HepG2 (cell line): Measurements from ENCODE around the gene FNDC8. TPM values are rescaled to one million over a fixed set of nuclear protein-coding genes. Genes with fewer than 3 reads are reported as not detected.

Experiments
- HNRNPL ChIP-seq: fragments of 200-400 bp; formaldehyde crosslinking; IDR thresholded peaks from 2 replicates; pipeline ENCODE4 v1.6.1; 2017; ENCODE audit warnings: mild to moderate bottlenecking, low read depth, low read length
- KDM5B ChIP-seq: sonication (generic); formaldehyde crosslinking; IDR thresholded peaks from 2 replicates; pipeline ENCODE4 v1.4.0; 2020; ENCODE audit warnings: missing genetic modification reagents, mild to moderate bottlenecking, borderline replicate concordance
- MYPOP ChIP-seq: sonication (generic); formaldehyde crosslinking; IDR thresholded peaks from 2 replicates; pipeline ENCODE4 v1.8.1; 2023; ENCODE audit warnings: mild to moderate bottlenecking, moderate library complexity, missing genetic modification reagents
- NFIC ChIP-seq: IDR thresholded peaks from 2 replicates; pipeline ENCODE4 v1.6.1; 2012; ENCODE audit warnings: mild to moderate bottlenecking, low read length, inconsistent platforms
- NONO ChIP-seq, 2 experiments: fragments of 450-650 bp in 1 of 2; sonication (generic) in 1 of 2; formaldehyde crosslinking in 1 of 2; IDR thresholded peaks in 1 of 2; conservative IDR thresholded peaks in 1 of 2; 2 replicates each; pipeline versions ENCODE4 v1.6.1 to v1.8.0; 2017 to 2022; ENCODE audit warnings: mild to moderate bottlenecking in 1 of 2, missing genetic modification reagents in 1 of 2, moderate library complexity in 1 of 2
- POLR2AphosphoS5 ChIP-seq: IDR thresholded peaks from 2 replicates; pipeline ENCODE4 v1.6.1; 2012; ENCODE audit warnings: low read depth, low read length
- RBAK ChIP-seq: sonication (generic); formaldehyde crosslinking; IDR thresholded peaks from 2 replicates; pipeline ENCODE4 v1.5.1; 2020; ENCODE audit warnings: mild to moderate bottlenecking, missing genetic modification reagents
- RCOR2 ChIP-seq: IDR thresholded peaks from 2 replicates; pipeline ENCODE4 v1.6.1; 2016; ENCODE audit warnings: missing biosample characterization, missing genetic modification reagents
- SOX5 ChIP-seq: IDR thresholded peaks from 2 replicates; pipeline ENCODE4 v1.6.1; 2016; ENCODE audit warnings: borderline replicate concordance
- TEAD3 ChIP-seq: optimal IDR thresholded peaks from 2 replicates; pipeline ENCODE3; 2016; ENCODE audit warnings: borderline replicate concordance
- ZFP82 ChIP-seq: sonication (generic); formaldehyde crosslinking; IDR thresholded peaks from 2 replicates; pipeline ENCODE4 v1.5.1; 2020; ENCODE audit warnings: mild to moderate bottlenecking, missing genetic modification reagents, borderline replicate concordance
- ZMYM2 ChIP-seq: sonication (generic); formaldehyde crosslinking; IDR thresholded peaks from 2 replicates; pipeline ENCODE4 v1.8.0; 2022; ENCODE audit warnings: mild to moderate bottlenecking, missing genetic modification reagents
- ZNF350 ChIP-seq: sonication (generic); formaldehyde crosslinking; IDR thresholded peaks from 2 replicates; pipeline ENCODE4 v1.4.0; 2020; ENCODE audit warnings: mild to moderate bottlenecking, low read depth, missing genetic modification reagents, borderline replicate concordance
- ZNF598 ChIP-seq: sonication (generic); formaldehyde crosslinking; IDR thresholded peaks from 2 replicates; pipeline ENCODE4 v1.5.1; 2020; ENCODE audit warnings: mild to moderate bottlenecking, missing genetic modification reagents, borderline replicate concordance
- ZNF652 ChIP-seq: IDR thresholded peaks from 2 replicates; pipeline ENCODE4 v1.6.1; 2016; ENCODE audit warnings: low read depth, borderline replicate concordance
- ZSCAN20 ChIP-seq: sonication (generic); formaldehyde crosslinking; IDR thresholded peaks from 2 replicates; pipeline ENCODE4 v1.4.0; 2020; ENCODE audit warnings: missing genetic modification reagents, mild to moderate bottlenecking, borderline replicate concordance
- polyA plus RNA-seq, 8 experiments: library from polyadenylated mRNA; depleted of rRNA in 3 of 8; stranded (reverse) in 7 of 8; unstranded in 1 of 8; fragments of >200 nt; fragmentation: Illumina TruSeq in 4 of 8; extraction: Trizol in 4 of 8; gene quantifications; 2 replicates each; pipeline versions ENCODE4 v1.2.1 to v1.2.3, GENCODE V29; 2011 to 2016; ENCODE audit warnings: low read depth in 4 of 8, missing spikeins in 1 of 8, mixed read lengths in 1 of 8; ENCODE audit not compliant: insufficient read depth in 1 of 8
- total RNA-seq, 5 experiments: library from RNA; depleted of rRNA; stranded (reverse); fragments of >200 nt; fragmentation: Illumina TruSeq; extraction: Trizol; gene quantifications; 2 replicates each; pipeline ENCODE4 v1.2.3, GENCODE V29; 2016; ENCODE audit warnings: low read depth in 1 of 5
- TF ChIP-seq, protein P1 (sequence below): sonication (generic); formaldehyde crosslinking; IDR thresholded peaks from 2 replicates; pipeline ENCODE4 v1.8.1; 2022; ENCODE audit warnings: mild to moderate bottlenecking, missing genetic modification reagents
- TF ChIP-seq, protein P2 (sequence below): IDR thresholded peaks from 2 replicates; pipeline ENCODE4 v1.6.1; 2016; ENCODE audit warnings: low read depth, missing genetic modification reagents, missing compliant biosample characterization
- TF ChIP-seq, protein P3 (sequence below): sonication (generic); formaldehyde crosslinking; IDR thresholded peaks from 2 replicates; pipeline ENCODE4 v1.4.0; 2020; ENCODE audit warnings: missing genetic modification reagents, mild to moderate bottlenecking, borderline replicate concordance

The FNDC8 gene
- total and polyA plus RNA-seq, 2 of the 13 experiments (the other 11 are each of a cell fraction or from before 2014, with no cell fraction given): not detected

DNA sequence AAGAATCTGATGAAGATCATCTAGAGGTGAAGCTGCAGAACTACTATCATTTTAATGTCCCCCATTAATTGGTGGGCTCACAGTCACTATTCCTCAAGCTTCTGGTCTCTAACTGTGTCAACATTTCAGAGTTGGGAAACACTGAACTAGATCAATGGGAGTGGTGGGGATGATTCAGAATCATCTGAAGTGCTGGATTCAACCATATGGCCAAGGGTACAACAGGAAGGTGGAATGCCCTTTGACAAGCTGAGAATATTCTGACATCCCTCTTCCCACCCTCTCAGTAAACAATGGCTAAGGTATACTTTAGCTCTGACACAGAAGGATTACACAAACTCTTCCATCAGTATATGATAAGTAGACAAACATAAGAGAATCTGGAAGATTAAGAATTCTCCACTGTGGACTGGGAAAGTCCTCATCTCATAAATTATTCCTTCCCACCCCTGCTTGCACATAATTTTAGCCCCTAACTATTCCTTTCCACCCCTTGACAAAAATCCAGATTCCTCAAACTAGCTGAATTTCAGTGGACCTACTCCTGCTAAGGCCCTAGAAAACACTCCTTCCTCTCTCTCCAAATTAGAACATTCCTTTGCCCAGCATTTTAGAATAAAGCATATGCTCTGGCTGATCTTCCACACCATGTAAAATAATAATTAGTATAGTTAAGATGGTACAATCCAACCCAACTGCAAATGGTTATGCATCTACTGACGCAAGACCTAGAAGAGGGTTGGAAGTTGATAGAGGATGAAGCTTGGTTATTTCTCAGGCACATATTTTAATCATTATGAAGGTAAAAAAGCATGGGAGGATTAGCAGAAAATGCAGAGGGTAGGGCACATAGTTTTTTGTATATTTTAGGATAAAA, 41.6 kb upstream of the FNDC8 start (continued):
- TF ChIP-seq, protein P1, sequence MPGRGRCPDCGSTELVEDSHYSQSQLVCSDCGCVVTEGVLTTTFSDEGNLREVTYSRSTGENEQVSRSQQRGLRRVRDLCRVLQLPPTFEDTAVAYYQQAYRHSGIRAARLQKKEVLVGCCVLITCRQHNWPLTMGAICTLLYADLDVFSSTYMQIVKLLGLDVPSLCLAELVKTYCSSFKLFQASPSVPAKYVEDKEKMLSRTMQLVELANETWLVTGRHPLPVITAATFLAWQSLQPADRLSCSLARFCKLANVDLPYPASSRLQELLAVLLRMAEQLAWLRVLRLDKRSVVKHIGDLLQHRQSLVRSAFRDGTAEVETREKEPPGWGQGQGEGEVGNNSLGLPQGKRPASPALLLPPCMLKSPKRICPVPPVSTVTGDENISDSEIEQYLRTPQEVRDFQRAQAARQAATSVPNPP: no peak
- TF ChIP-seq, protein P2, sequence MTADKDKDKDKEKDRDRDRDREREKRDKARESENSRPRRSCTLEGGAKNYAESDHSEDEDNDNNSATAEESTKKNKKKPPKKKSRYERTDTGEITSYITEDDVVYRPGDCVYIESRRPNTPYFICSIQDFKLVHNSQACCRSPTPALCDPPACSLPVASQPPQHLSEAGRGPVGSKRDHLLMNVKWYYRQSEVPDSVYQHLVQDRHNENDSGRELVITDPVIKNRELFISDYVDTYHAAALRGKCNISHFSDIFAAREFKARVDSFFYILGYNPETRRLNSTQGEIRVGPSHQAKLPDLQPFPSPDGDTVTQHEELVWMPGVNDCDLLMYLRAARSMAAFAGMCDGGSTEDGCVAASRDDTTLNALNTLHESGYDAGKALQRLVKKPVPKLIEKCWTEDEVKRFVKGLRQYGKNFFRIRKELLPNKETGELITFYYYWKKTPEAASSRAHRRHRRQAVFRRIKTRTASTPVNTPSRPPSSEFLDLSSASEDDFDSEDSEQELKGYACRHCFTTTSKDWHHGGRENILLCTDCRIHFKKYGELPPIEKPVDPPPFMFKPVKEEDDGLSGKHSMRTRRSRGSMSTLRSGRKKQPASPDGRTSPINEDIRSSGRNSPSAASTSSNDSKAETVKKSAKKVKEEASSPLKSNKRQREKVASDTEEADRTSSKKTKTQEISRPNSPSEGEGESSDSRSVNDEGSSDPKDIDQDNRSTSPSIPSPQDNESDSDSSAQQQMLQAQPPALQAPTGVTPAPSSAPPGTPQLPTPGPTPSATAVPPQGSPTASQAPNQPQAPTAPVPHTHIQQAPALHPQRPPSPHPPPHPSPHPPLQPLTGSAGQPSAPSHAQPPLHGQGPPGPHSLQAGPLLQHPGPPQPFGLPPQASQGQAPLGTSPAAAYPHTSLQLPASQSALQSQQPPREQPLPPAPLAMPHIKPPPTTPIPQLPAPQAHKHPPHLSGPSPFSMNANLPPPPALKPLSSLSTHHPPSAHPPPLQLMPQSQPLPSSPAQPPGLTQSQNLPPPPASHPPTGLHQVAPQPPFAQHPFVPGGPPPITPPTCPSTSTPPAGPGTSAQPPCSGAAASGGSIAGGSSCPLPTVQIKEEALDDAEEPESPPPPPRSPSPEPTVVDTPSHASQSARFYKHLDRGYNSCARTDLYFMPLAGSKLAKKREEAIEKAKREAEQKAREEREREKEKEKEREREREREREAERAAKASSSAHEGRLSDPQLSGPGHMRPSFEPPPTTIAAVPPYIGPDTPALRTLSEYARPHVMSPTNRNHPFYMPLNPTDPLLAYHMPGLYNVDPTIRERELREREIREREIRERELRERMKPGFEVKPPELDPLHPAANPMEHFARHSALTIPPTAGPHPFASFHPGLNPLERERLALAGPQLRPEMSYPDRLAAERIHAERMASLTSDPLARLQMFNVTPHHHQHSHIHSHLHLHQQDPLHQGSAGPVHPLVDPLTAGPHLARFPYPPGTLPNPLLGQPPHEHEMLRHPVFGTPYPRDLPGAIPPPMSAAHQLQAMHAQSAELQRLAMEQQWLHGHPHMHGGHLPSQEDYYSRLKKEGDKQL: no peak
- TF ChIP-seq HNRNPL: no peak
- TF ChIP-seq NFIC: peak; percentile 57; the same call in 1 of the 2 replicates
- TF ChIP-seq RBAK (CRISPR knock-in tag): no peak
- no peak for TF ChIP-seq ZSCAN20
- peak; percentile 82 for TF ChIP-seq SOX5 (CRISPR knock-in tag)
- TF ChIP-seq ZNF350 (CRISPR knock-in tag): no peak
- TF ChIP-seq ZNF652 (CRISPR knock-in tag): no peak
- TF ChIP-seq KDM5B (CRISPR knock-in tag): no peak
- TF ChIP-seq, protein P3, sequence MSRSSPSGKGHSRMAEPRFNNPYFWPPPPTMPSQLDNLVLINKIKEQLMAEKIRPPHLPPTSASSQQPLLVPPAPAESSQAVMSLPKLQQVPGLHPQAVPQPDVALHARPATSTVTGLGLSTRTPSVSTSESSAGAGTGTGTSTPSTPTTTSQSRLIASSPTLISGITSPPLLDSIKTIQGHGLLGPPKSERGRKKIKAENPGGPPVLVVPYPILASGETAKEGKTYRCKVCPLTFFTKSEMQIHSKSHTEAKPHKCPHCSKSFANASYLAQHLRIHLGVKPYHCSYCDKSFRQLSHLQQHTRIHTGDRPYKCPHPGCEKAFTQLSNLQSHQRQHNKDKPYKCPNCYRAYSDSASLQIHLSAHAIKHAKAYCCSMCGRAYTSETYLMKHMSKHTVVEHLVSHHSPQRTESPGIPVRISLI (CRISPR knock-in tag): no peak
- TF ChIP-seq ZFP82 (CRISPR knock-in tag): no peak
- peak; percentile 32; the same call in 1 of the 2 replicates for TF ChIP-seq MYPOP (CRISPR knock-in tag)
- no peak for TF ChIP-seq ZMYM2 (CRISPR knock-in tag)
- TF ChIP-seq RCOR2 (CRISPR knock-in tag): peak; percentile 58; the same call in 1 of the 2 replicates
- TF ChIP-seq POLR2AphosphoS5: no peak
- TF ChIP-seq ZNF598 (CRISPR knock-in tag): no peak
- peak; percentile 93 for TF ChIP-seq TEAD3 (CRISPR knock-in tag)
- TF ChIP-seq NONO (IDR thresholded peaks at IDR 0.05): no peak
- TF ChIP-seq NONO (CRISPR knock-in tag; conservative IDR thresholded peaks at IDR 0.05): no peak
